ENCODE data around the gene NUPR1. TPM values are rescaled to one million over a fixed set of nuclear protein-coding genes. Genes with fewer than 3 reads are reported as not detected.

NUPR1 gene
- total and polyA plus RNA-seq, 5 experiments from 2014 or later = 0.05 TPM; not detected in 4

DNA sequence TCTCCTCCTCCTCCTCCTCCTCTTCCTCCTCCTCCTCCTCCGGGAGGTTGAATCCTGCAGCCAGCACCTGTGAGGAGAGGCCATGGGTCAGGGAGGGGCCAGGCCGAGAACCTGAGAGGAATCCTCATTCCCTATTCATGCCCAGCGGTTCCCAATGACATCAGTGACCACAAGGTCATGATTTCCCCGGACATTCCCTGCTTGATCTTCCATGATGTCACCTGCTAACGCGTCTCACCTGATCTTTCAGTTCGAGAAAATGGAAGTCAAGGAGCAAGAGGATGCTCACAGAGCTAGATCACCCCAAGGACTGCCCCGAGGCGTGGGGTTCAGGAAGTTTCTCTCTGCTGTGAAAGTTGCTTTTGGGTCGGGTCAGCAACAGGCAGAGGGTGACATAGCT is 38.9 kb downstream of the NUPR1 start:
- POLR2A ChIA-PET = no interaction called here
- no peaks in the 10 kb centered on the region for H3K27me3 Mint-ChIP-seq
- no peak for ATAC-seq

GRCh38 chr16:28498666-28499381 is 40.0 kb downstream of the NUPR1 start:
- Mint-ChIP-seq H3K27me3 (no peaks in the 10 kb centered on the region), H3K36me3 (peaks cover 0 to 5% (median 0%) of the 10 kb centered on the region in 3 donors), H3K27ac (peak overlapping the region in 8 of 10 donors; percentile 27 to 83 (median 64)), H3K9me3 (no peaks in the 10 kb centered on the region), H3K4me3 (no peak overlapping the region), H3K4me1 (peaks cover 37 to 50% (median 41%) of the 10 kb centered on the region in 4 donors)
- no peak for ATAC-seq
- POLR2A ChIA-PET = interaction anchor here (0.6 to 1.6 kb wide), 2 partner anchors 13 to 55 kb away, joined by 3 to 4 read pairs; partner anchors contain the start of gene SGF29
- no peak for DNase-seq

More for the DNA sequence above, 38.9 kb downstream of the NUPR1 start:
- peaks cover 0 to 5% (median 0%) of the 10 kb centered on the region in 3 donors for H3K36me3 Mint-ChIP-seq
- peak overlapping the region in 8 of 10 donors; percentile 47 to 88 (median 70) for H3K27ac Mint-ChIP-seq
- no peaks in the 10 kb centered on the region for H3K9me3 Mint-ChIP-seq
- H3K4me3 Mint-ChIP-seq = no peak overlapping the region
- no peak for DNase-seq
- peaks cover 28 to 40% (median 31%) of the 10 kb centered on the region in 4 donors for H3K4me1 Mint-ChIP-seq

DNA sequence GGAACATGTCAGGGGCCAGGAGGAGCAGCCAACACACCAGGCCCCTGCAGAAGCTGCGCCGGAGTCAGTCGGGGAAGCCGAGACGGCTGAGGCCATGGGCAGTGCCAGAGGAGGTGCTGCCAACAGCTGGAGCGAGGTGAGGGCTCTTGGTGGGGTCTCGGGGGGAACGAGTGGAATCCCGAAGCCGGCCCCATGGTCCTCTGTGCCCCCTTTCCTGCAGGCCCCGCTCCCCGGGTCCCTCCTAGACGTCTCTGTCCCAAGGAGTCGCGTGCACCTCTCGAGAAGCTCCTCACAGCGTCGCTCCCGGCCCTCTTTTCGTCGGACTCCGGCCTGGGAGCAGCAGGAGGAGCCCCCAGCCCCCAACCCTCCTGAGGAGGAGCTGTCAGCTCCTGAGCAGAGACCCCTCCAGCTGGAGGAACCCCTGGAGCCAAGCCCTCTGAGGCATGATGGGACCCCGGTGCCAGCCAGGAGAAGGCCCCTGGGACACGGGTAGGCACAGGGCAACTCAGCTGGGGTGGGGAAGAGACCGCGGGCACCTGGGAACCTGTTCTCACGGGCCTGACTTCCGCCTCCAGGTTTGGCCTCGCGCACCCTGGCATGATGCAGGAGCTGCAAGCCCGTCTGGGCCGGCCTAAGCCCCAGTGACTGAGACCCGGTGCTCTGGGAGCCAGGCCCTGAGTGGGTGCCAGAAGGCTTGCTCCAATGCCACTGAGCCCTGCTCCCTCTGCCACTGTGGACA is 40.7 kb downstream of the NUPR1 start:
- Mint-ChIP-seq H3K4me1 (peaks cover 41 to 56% (median 48%) of the 10 kb centered on the region in 4 donors), H3K27ac (peak overlapping the region; percentile 60 to 99 (median 94)), H3K4me3 (no peak overlapping the region), H3K27me3 (no peaks in the 10 kb centered on the region), H3K9me3 (no peaks in the 10 kb centered on the region), H3K36me3 (peaks cover 0 to 5% (median 0%) of the 10 kb centered on the region in 3 donors)
- ATAC-seq = no peak
- DNase-seq = no peak
- POLR2A ChIA-PET = interaction anchor here (0.5 to 1.6 kb wide), 2 partner anchors 56 to 126 kb away, joined by 4 to 7 read pairs; partner anchors contain the start of gene SGF29

GRCh38 chr16:28497386-28497785 is 41.4 kb downstream of the NUPR1 start:
- peak overlapping the region in 3 of 10 donors; percentile 22 to 36 (median 24) for H3K4me3 Mint-ChIP-seq

GRCh38 chr16:28496844-28497243 is 41.9 kb downstream of the NUPR1 start:
- DNase-seq (no peak), ATAC-seq (no peak)
- Mint-ChIP-seq H3K4me1 (peaks cover 43 to 64% (median 56%) of the 10 kb centered on the region in 4 donors), H3K27ac (peak overlapping the region; percentile 91 to 100 (median 99)), H3K4me3 (peak overlapping the region in 2 of 10 donors; percentile 22 to 87), H3K27me3 (no peaks in the 10 kb centered on the region), H3K9me3 (no peaks in the 10 kb centered on the region), H3K36me3 (peaks cover 0 to 6% (median 0%) of the 10 kb centered on the region in 3 donors)
- POLR2A ChIA-PET = interaction anchor here (1.0 kb wide), 1 partner anchor 33 kb away, joined by 3 read pairs; no protein-coding TSS in a partner anchor

More at GRCh38 chr16:28497386-28497785, 41.4 kb downstream of the NUPR1 start:
- Mint-ChIP-seq H3K27ac (peak overlapping the region; percentile 77 to 99 (median 98)), H3K27me3 (no peaks in the 10 kb centered on the region), H3K4me1 (peaks cover 41 to 59% (median 52%) of the 10 kb centered on the region in 4 donors), H3K36me3 (peaks cover 0 to 5% (median 0%) of the 10 kb centered on the region in 3 donors), H3K9me3 (no peaks in the 10 kb centered on the region)
- DNase-seq (no peak), ATAC-seq (no peak)
- POLR2A ChIA-PET = interaction anchor here (1.6 kb wide), 1 partner anchor 56 kb away, joined by 4 read pairs; the partner anchor contains the start of gene SGF29

DNA sequence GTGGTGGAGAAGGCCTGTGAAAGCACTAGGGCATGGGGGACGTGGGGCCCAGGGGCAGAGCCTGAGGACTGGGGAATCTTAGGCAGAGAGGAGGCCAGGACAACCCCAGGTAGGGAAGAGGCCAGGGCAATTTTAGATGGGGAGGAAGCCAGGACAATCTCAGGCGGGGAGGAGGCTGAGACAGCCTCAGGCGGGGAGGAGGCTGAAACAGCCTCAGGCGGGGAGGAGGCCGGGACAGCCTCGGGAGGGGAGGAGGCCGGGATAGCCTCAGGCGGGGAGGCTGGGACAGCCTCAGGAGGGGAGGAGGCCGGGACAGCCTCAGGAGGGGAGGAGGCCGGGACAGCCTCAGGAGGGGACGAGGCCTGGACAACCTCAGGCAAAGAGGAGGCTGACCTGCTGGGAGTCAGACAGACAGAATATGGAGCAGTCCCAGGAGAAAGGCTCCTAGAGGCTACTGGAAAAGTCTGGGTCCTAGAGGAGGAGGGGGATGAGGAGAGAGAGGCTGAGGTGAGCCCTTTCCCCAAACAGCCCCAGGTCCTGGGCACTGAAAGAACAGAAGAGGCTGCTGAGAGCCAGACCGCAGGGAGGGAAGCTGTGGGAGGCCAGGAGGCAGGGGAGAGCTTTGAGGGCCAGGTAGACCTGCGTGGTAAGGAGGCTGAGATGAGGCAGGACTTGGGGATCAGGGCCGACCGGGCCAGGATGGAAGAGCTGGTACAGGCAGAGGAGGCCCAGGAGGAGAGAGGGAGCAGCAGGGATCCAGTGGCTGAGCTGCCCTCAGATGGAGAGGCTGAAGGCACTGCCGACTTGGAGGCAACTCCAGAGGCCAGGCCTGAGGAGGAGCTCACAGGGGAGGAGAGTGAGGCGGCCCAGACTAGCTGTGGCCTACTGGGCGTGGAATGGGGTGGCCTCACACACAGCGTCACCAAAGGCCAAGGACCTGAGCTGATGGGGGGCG is 42.7 kb downstream of the NUPR1 start:
- Mint-ChIP-seq H3K36me3 (peaks cover 0 to 6% (median 0%) of the 10 kb centered on the region in 3 donors), H3K9me3 (no peaks in the 10 kb centered on the region), H3K27me3 (no peaks in the 10 kb centered on the region), H3K4me3 (peak overlapping the region; percentile 42 to 99 (median 90)), H3K4me1 (peaks cover 46 to 69% (median 63%) of the 10 kb centered on the region in 4 donors), H3K27ac (peak overlapping the region; percentile 97 to 100 (median 99))
- POLR2A ChIA-PET = interaction anchor here (1.0 to 5.3 kb wide), 3 partner anchors 7 to 38 kb away, joined by 3 to 44 read pairs (median 12); no protein-coding TSS in a partner anchor
- no peak for ATAC-seq
- DNase-seq = no peak

DNA sequence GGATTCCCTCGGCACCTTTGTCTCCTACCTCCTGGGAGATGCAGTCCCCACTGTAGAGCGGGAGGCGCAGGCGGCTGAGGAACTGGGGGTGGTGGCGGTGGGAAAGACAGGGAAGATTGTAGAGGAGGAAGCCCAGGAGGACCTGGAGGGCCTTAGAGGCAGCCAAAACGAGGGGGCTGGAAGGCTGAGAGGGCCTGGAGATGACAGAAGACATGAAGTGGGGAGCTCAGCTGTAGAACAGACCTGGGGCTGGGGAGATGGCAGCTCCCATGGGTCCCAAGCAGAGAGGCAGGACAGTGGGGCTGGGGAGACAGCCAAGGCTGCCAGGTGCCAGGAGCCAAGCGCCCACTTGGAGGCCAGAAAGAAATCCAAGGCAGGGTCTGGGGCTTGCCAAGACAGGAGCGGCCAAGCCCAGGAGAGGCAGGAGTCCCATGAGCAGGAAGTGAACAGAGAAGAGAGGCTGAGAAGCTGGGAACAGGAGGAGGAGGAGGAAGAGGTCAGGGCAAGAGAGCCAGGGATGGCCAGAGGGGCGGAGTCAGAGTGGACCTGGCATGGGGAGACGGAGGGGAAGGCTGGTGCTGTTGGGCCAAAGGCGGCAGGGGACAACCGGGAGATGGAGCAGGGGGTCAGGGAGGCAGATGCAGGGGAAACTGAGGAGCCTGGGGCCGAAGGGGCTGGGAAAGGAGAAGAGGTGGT is 43.5 kb downstream of the NUPR1 start:
- ATAC-seq (no peak), DNase-seq (peak in 1 of 10 donors; percentile 16)
- peak overlapping the region; percentile 80 to 99 (median 94) for H3K4me3 Mint-ChIP-seq
- H3K9me3 Mint-ChIP-seq = no peaks in the 10 kb centered on the region
- no peaks in the 10 kb centered on the region for H3K27me3 Mint-ChIP-seq
- peak overlapping the region; percentile 97 to 100 (median 99) for H3K27ac Mint-ChIP-seq
- peaks cover 44 to 72% (median 65%) of the 10 kb centered on the region in 4 donors for H3K4me1 Mint-ChIP-seq
- POLR2A ChIA-PET = interaction anchor here (1.0 to 5.3 kb wide), 8 partner anchors 8 to 327 kb away, joined by 3 to 44 read pairs (median 13); partner anchors contain the start of genes ATXN2L and SGF29
- H3K36me3 Mint-ChIP-seq = peaks cover 0 to 6% (median 0%) of the 10 kb centered on the region in 3 donors

GRCh38 chr16:28494121-28494851 is 44.5 kb downstream of the NUPR1 start, which contains the start of gene APOBR:
APOBR (plus strand) TSS chr16:28494643; CDS start chr16:28494682, 39 bp downstream.
- H3K4me3 Mint-ChIP-seq = peak within 1 kb of the TSS; percentile 80 to 99 (median 94)
- peaks cover 44 to 73% (median 65%) of the 10 kb centered on the region in 4 donors for H3K4me1 Mint-ChIP-seq
- H3K9me3 Mint-ChIP-seq = no peaks in the 10 kb centered on the region
- POLR2A ChIA-PET = interaction anchor here (0.6 to 5.3 kb wide), 27 partner anchors 9 to 451 kb away, joined by 3 to 44 read pairs (median 5); partner anchors contain the start of genes ATXN2L, SGF29 and SH2B1
- H3K27me3 Mint-ChIP-seq = no peaks in the 10 kb centered on the region
- peak; percentile 82 to 86 for ATAC-seq
- DNase-seq = peak; percentile 66 to 97 (median 92)
- H3K36me3 Mint-ChIP-seq = peaks cover 0 to 12% (median 0%) of the 10 kb centered on the region in 3 donors
- H3K27ac Mint-ChIP-seq = peak within 1 kb of the TSS; percentile 97 to 100 (median 99)

DNA sequence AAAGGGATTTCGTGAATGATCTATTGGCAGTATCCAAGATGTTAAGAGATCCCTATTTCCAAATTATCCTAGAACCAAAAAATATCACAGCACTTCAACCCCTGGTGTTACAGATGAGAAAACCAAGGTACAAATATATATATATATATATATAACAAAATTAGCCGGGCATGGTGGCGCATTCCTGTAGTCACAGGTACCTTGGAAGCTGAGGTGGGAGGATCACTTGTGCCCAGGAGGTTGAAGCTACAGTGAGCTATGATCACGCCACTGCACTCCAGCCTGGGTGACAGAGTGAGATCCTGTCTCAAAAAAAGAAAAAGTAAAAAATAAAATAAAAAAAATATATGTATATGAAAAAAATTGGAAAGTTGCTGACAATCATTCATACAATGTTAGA is 46.3 kb downstream of the NUPR1 start:
- no peaks in the 10 kb centered on the region for H3K9me3 Mint-ChIP-seq
- H3K36me3 Mint-ChIP-seq = peaks cover 0 to 20% (median 0%) of the 10 kb centered on the region in 3 donors

GRCh38 chr16:28491970-28492474 is 46.8 kb downstream of the NUPR1 start, which contains the start of gene CLN3:
CLN3 (minus strand) TSS chr16:28492074; CDS start chr16:28491759, 315 bp downstream.
- ATAC-seq = peak; percentile 69
- DNase-seq = peak; percentile 61 to 98 (median 88)
- peaks cover 42 to 79% (median 68%) of the 10 kb centered on the region in 4 donors for H3K4me1 Mint-ChIP-seq
- H3K9me3 Mint-ChIP-seq = no peaks in the 10 kb centered on the region
- peaks cover 0 to 24% (median 3%) of the 10 kb centered on the region in 3 donors for H3K36me3 Mint-ChIP-seq
- peak within 1 kb of the TSS; percentile 99 to 100 (median 100) for H3K27ac Mint-ChIP-seq
- H3K4me3 Mint-ChIP-seq = peak within 1 kb of the TSS; percentile 95 to 99 (median 98)
- POLR2A ChIA-PET = interaction anchor here (0.6 to 5.3 kb wide), 21 partner anchors 11 to 491 kb away, joined by 3 to 44 read pairs (median 4); partner anchors contain the start of genes ATXN2L, SBK1, SGF29 and SH2B1
- H3K27me3 Mint-ChIP-seq = no peaks in the 10 kb centered on the region

More for the DNA sequence above, 46.3 kb downstream of the NUPR1 start:
- H3K27me3 Mint-ChIP-seq = no peaks in the 10 kb centered on the region
- POLR2A ChIA-PET = interaction anchor here (0.6 to 5.3 kb wide), 14 partner anchors 11 to 481 kb away, joined by 3 to 44 read pairs (median 5); partner anchors contain the start of genes ATXN2L, SBK1, SGF29 and TUFM
- peak overlapping the region; percentile 95 to 99 (median 98) for H3K4me3 Mint-ChIP-seq
- DNase-seq (no peak), ATAC-seq (no peak)
- peaks cover 44 to 82% (median 69%) of the 10 kb centered on the region in 4 donors for H3K4me1 Mint-ChIP-seq
- H3K27ac Mint-ChIP-seq = peak overlapping the region; percentile 99 to 100 (median 100)
